HCT116 (cell line): ENCODE measurements around the gene HOXD9.

ENCODE experiments used
- CTCF ChIP-seq, 3 experiments: fragments of 200-600 bp in 1 of 3; sonication (generic) in 1 of 3; IDR thresholded peaks in 2 of 3; conservative IDR thresholded peaks in 1 of 3; 2 replicates each; pipeline ENCODE4 v1.5.1; 2012 to 2017; ENCODE audit warnings: low read depth in 2 of 3, low read length in 2 of 3, antibody characterized with exemption in 1 of 3, borderline replicate concordance in 1 of 3, control low read depth in 1 of 3, mild to moderate bottlenecking in 1 of 3, mixed read lengths in 1 of 3, mixed run types in 1 of 3, moderate library complexity in 1 of 3; ENCODE audit not compliant: insufficient read depth in 1 of 3
- EGR1 ChIP-seq: IDR thresholded peaks from 2 replicates; pipeline ENCODE4 v1.6.1; 2012; ENCODE audit warnings: low read depth
- RAD21 ChIP-seq: IDR thresholded peaks from 2 replicates; pipeline ENCODE4 v1.6.1; 2012; ENCODE audit warnings: low read depth, mild to moderate bottlenecking
- TCF7L2 ChIP-seq: IDR thresholded peaks from 2 replicates; pipeline ENCODE4 v1.7.0; 2011; ENCODE audit warnings: borderline replicate concordance, inconsistent platforms; ENCODE audit not compliant: insufficient read depth, insufficient read length; ENCODE audit errors: extremely low read depth
- YY1 ChIP-seq: IDR thresholded peaks from 2 replicates; pipeline ENCODE4 v1.6.1; 2011; ENCODE audit warnings: low read length, low read depth, moderate library complexity, mild to moderate bottlenecking; ENCODE audit not compliant: insufficient replicate concordance; ENCODE audit errors: extremely low read depth
- ZNF274 ChIP-seq: fragments of 200-500 bp; sonication (Bioruptor generic); IDR thresholded peaks from 2 replicates; pipeline ENCODE4 v1.6.1; 2014; ENCODE audit warnings: mild to moderate bottlenecking, low read depth, low read length, inconsistent platforms

- TF ChIP-seq CTCF (IDR thresholded peaks at IDR 0.05 in 2 of 3, conservative IDR thresholded peaks at IDR 0.05 in 1 of 3; ENCODE audit: borderline replicate concordance in 1 of 3, insufficient read depth in 1 of 3, low read depth in 2 of 3, low read length in 2 of 3) (no peak), YY1 (no peak), EGR1 (no peak), RAD21 (no peak), ZNF274 (no peak), TCF7L2 (no peak)
Measured at GRCh38 chr2:176084611-176085119, 37.9 kb upstream of the HOXD9 start.
